GM23248 (cell line): Measurements from ENCODE around the gene GPR22.

ENCODE experiments used
- EZH2 ChIP-seq: fragments of 200-600 bp; sonication (generic); IDR thresholded peaks from 2 replicates; pipeline ENCODE4 v1.6.1; 2018; ENCODE audit warnings: antibody characterized with exemption, mild to moderate bottlenecking; ENCODE audit not compliant: insufficient read depth, poor library complexity, severe bottlenecking
- EZH2phosphoT487 ChIP-seq: fragments of 200-600 bp; sonication (generic); IDR thresholded peaks from 2 replicates; pipeline ENCODE4 v1.6.1; 2018; ENCODE audit warnings: antibody characterized with exemption, moderate library complexity, mild to moderate bottlenecking, low read depth; ENCODE audit not compliant: insufficient read depth

- TF ChIP-seq EZH2 (no peak), EZH2phosphoT487 (no peak)
Observed at GRCh38 chr7:107467972-107468371, 1.9 kb upstream of the GPR22 start.
